Stimulated activated CD4-positive, alpha-beta T cell treated with anti-CD3 and anti-CD28 coated beads, Interleukin-4, amount 100 ng/mL, for 24 hours (primary cell): ENCODE data around the gene TMEM38A.
A peak's percentile ranks its signal among the peaks of the same experiment; 100 is the strongest.

ENCODE experiments used
- DNase-seq: peaks from one replicate; pipeline ENCODE4 v3.0.0-alpha.2; 2020

Gene TMEM38A, protein sequence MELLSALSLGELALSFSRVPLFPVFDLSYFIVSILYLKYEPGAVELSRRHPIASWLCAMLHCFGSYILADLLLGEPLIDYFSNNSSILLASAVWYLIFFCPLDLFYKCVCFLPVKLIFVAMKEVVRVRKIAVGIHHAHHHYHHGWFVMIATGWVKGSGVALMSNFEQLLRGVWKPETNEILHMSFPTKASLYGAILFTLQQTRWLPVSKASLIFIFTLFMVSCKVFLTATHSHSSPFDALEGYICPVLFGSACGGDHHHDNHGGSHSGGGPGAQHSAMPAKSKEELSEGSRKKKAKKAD

DNA sequence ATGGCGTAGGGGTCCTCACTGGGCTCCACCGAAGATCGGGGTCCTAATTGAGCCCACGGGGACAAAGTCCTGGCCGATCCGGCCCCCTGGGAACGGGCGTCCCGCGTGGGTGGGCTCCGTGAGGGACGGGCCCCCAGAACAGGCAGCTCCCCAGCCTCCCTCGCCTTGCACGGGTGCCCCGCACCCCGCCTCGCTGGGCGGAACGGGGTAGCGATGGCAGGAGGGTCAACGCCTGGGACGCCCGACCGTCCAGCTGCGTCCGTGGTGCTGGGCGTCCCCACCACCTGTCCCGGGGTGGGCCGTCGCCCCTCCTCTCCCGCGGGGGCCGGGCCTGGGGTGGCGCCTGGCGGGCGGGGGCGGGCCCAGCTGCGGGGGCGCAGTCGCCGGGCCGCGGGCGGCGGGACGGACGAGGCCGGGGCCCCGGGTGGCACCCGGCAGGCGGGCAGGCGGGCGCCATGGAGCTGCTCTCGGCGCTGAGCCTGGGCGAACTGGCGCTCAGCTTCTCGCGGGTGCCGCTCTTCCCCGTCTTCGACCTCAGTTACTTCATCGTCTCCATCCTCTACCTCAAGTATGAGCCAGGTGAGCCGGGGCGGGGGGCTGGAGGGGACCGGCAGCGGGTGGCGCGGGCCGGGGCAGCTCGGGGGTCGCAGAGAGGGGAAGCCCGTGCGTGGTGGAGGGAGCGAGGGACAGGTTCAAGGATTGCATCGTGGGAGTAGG is at the start of gene TMEM38A:
TMEM38A (plus strand) TSS at position 377 of the 717 bp plus-strand sequence; CDS start at position 456, 79 bp downstream.
- peak; percentile 30 for DNase-seq

- DNase-seq, result no peak
Observed at GRCh38 chr19:16612636-16613035, 48.3 kb upstream of the TMEM38A start.

GRCh38 chr19:16613841-16614240 is 47.1 kb upstream of the TMEM38A start:
- no peak for DNase-seq

GRCh38 chr19:16614941-16615340 is 46.0 kb upstream of the TMEM38A start:
- no peak for DNase-seq

- DNase-seq, result no peak
Observed at GRCh38 chr19:16615808-16616207, 45.1 kb upstream of the TMEM38A start.

DNA sequence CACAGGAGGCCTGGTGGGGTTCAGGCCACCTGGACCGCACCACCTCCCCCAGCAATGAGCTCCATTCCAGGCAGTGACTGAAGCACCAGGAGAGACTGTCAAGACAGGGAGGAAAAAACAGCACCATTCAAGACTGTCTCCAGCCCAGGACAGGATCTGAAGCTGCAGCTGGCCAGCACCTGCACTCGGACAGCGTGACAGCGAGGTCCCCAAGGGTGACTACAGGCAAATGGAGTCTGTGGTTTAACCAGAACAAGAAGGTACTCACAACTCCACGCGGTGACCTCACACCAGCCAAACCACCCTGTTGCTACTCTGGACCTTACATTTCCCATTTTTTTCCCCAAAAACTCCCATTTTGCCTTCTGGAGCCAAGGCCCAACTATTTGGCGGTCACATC is 42.7 kb upstream of the TMEM38A start:
- no peak for DNase-seq

GRCh38 chr19:16619457-16619856 is 41.5 kb upstream of the TMEM38A start:
- no peak for DNase-seq

DNA sequence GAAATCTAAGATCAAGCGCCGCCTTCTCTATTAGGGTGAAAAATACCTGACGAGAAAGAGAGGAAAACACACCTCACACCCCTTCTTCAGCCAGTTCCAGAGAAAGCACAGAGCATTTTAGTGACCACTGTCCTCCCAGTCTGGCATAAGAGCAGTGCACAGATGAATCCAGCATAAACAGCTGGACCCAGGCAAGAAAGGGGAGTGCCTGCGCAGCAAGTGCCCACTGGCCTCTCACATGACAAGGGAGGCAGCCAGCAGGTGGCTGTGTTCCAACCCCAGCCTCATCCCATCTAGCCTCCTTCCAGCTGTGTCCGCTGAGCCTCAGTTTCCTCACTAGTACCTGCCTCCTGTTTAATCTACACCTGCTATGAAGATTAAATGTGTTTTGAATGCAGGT is 40.9 kb upstream of the TMEM38A start:
- no peak for DNase-seq

- DNase-seq, result no peak
Observed at GRCh38 chr19:16620584-16620983, 40.4 kb upstream of the TMEM38A start.

DNA sequence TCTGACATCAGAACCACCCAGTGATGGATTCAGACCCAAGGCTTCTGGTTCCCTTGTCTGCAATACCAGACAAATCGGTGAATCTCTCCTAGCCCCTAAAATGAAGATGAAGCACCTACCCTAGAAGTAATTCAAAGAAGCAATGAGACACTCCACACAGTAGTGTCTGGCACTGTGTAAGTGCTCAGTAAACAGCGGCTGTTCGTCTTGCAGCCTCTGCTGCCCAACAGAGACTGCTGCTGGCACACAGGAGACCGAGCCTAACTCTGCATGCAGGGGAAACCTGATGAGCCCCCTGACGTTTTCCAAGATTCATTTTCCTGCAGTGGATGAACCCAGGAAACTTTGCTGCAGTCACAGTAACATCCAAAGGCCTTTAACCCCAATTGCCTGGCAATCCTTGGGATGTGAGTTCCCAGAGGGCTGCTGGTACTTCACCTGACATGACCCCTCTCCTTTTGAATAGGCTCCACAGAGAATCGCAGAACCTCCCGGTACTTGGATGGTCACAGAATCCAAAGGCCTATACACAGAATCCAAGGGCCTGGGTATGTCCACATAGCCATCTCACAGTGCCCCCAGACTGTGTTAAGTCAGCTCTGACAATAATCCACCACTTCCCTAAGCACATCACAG is 39.7 kb upstream of the TMEM38A start:
- DNase-seq, result no peak

- no peak for DNase-seq
Observed at GRCh38 chr19:16623066-16623465, 37.9 kb upstream of the TMEM38A start.

GRCh38 chr19:16623576-16623975 is 37.4 kb upstream of the TMEM38A start:
- no peak for DNase-seq

GRCh38 chr19:16624236-16624635 is 36.7 kb upstream of the TMEM38A start:
- no peak for DNase-seq

DNA sequence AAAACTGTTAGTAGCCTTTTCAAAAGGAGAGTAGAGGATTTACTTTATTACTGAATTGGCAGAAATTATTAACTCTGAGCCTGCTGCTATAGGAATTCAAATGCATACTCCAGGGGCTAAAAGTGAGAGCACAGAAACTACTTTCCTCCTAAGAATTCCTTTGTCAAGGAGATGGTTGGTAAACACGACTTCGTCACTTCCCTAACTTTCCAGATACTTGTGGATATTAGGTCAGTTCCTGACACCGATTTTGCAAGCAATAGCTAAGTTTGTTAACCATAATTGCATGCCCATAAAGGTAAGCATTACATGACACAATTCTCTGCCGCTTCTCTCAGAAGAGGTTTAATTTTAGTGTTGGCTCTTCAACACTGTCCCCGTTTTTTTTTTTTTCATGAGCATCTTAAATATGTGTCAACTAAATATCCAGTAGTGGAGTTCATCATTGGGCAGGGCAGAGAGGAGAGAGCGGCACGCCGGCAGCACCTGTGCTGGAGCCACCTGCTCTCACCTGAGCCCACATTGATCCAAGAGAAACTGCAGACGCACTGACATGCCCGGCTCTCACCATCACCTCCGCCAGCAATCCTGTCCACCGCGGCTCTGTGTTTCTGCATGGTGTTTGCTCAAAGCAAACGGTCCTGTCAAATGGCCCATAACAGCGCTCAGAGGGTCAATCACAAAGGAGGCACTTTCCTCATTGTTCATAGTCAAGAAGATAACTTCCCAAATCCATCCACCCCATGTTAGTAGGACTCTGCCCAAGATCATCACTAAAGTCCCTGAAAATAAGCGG is 35.6 kb upstream of the TMEM38A start:
- no peak for DNase-seq

- peak; percentile 19 for DNase-seq
Observed at GRCh38 chr19:16626796-16627192, 34.1 kb upstream of the TMEM38A start.

DNA sequence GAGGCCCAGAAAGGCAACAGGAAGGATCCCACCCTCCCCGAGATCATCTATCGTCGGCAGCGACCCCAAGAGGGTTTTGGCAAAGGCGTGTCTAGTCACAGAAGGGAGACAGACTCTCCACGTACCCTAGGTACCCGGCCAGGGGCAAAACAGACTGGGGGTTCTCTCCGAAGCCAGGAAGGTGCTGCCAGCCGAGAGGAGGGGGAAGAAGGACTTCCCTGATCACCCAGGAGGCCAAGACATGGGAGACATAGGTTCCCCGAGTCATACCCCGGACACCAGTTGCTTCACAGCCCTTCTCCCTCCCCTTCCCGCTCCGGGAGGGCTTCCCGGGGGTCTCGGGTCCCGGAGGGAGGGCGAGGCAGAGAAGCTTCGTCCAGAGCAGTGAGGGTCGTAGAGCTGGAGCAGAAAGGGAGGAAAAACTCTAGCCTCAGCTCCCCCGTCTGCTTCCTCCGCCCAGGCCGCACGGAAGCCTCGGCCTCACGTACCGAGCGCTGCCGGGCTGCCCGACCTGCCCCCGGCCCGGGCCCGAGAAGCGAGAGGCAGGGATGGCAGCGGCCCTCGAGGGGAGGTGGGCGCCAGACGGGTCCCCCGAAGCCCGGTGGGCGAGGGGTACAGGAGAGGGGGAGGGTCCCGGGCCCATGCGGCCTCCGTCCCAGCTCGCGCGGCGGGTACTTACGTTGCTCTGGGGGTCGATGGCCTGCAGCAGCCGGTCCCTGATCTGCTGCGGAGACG is 33.6 kb upstream of the TMEM38A start:
- DNase-seq, result peak; percentile 15

GRCh38 chr19:16627928-16628182 is 33.1 kb upstream of the TMEM38A start:
- DNase-seq, result no peak

DNA sequence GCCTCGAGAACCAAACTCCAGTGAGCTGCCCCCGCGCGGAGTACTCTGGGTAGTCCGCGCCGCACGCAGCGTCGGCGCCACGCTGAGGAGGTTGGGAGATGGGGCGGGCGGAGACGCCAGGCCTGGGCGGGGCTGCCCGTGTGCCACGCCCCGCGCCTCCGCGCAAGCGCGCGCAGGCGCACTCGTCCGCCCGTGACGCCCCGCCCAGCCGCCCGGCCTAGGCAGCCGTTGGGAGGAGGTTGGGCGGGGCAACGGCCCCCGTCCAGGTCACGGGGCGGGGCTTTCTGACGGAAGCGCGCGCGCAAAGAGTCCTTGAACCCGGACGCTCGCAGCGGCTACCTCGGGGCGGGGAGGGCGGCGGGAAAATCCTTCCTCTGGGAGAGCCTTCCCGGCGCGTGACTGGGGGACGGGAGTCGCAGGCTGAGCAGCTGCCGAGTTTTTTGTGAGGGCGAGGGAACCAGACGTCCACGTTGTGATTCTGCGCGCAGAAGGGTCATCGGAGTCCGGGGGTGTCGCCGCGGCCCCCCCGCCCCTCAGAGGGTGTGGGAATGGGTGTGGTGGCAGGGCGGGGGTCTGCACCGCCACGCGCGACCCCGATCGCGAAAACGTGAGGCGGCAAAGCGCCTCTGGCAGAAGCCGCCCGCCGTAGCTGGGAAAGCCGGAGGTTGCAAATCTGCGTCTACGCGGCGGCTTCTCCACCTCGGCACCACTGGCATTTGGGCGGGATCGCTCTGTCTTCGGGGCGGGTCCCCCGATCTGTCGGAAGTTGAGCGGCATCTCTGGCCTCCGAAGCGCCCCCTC is 32.6 kb upstream of the TMEM38A start, which contains the start of gene MED26:
MED26 (minus strand) TSS at position 22 of the 801 bp plus-strand sequence. CDS start 261 bp downstream, outside the sequence.
- peak; percentile 94 for DNase-seq

- peak; percentile 8 for DNase-seq
Observed at GRCh38 chr19:16628984-16629691, 31.8 kb upstream of the TMEM38A start.

- DNase-seq, result no peak
Observed at GRCh38 chr19:16631465-16631864, 29.5 kb upstream of the TMEM38A start.

- no peak for DNase-seq
Observed at GRCh38 chr19:16637535-16637934, 23.4 kb upstream of the TMEM38A start.
